Measurements from ENCODE around the gene CYP4F11. TPM values are rescaled to one million over a fixed set of nuclear protein-coding genes. Genes with fewer than 3 reads are reported as not detected.

CYP4F11 gene
- polyA plus RNA-seq, 1 donor from 2014 or later, result not detected

- Histone ChIP-seq H3F3A (ENCODE audit: insufficient read depth, low read length, poor library complexity, severe bottlenecking) (no peaks in the 10 kb centered on the region), H3K79me2 (replicated peaks; ENCODE audit: insufficient read depth, low read length) (no peaks in the 10 kb centered on the region), H3K4me2 (ENCODE audit: low read length) (no peak overlapping the region), H3K27ac (ENCODE audit: low read length) (no peak overlapping the region), H2AFZ (ENCODE audit: low read depth, low read length) (no peak overlapping the region), H3K36me3 (ENCODE audit: insufficient read depth, low read length) (no peaks in the 10 kb centered on the region), H3K9me3 (ENCODE audit: low read length) (peaks cover 2% of the 10 kb centered on the region), H3K9ac (ENCODE audit: low read length) (no peak overlapping the region), H3K4me3 (ENCODE audit: low read length) (no peak overlapping the region), H4K20me1 (ENCODE audit: insufficient read depth) (no peaks in the 10 kb centered on the region), H3K9me2 (ENCODE audit: insufficient read depth, low read length) (no peaks in the 10 kb centered on the region), H3K27me3 (ENCODE audit: insufficient read depth, low read depth, low read length) (no peaks in the 10 kb centered on the region)
- TF ChIP-seq RAD21 (conservative IDR thresholded peaks at IDR 0.05), result no peak
- TF ChIP-seq TAF1 (IDR thresholded peaks at IDR 0.05; ENCODE audit: low read depth), result no peak
- TF ChIP-seq REST (IDR thresholded peaks at IDR 0.05; ENCODE audit: borderline replicate concordance), result no peak
Observed at GRCh38 chr19:15945301-15945700, 11.0 kb upstream of the CYP4F11 start.

DNA sequence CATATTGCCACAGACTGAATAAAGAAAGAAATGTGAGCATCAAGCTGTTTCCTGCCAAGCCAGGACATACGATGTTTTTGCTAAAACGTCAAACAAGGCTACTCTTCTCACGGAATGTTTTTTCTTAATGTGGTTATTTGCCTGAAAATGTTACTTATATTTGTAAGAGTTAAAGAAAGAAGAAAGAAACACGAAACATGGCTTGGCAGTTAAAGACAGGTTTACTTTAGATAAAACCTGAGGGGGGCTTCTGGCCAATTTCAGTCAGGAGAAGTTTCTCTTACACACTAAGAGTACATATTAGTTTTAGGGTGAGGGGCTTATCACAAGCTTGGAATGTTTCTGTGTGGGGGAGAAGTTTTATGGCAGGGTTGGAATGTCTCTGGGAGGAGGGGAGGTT lies 10.1 kb upstream of the CYP4F11 start:
- no peak overlapping the region for H3K27ac ChIP-seq (ENCODE audit: low read length)
- H4K20me1 ChIP-seq (ENCODE audit: insufficient read depth), result no peaks in the 10 kb centered on the region
- no peaks in the 10 kb centered on the region for H3K79me2 ChIP-seq (replicated peaks; ENCODE audit: insufficient read depth, low read length)
- no peaks in the 10 kb centered on the region for H3F3A ChIP-seq (ENCODE audit: insufficient read depth, low read length, poor library complexity, severe bottlenecking)
- peaks cover 2% of the 10 kb centered on the region for H3K9me3 ChIP-seq (ENCODE audit: low read length)
- no peak overlapping the region for H3K9ac ChIP-seq (ENCODE audit: low read length)
- H3K27me3 ChIP-seq (ENCODE audit: insufficient read depth, low read depth, low read length), result no peaks in the 10 kb centered on the region
- TF ChIP-seq MXI1 (conservative IDR thresholded peaks at IDR 0.05; ENCODE audit: poor library complexity, severe bottlenecking), result no peak
- TF ChIP-seq RAD21 (conservative IDR thresholded peaks at IDR 0.05), result no peak
- no peak for TF ChIP-seq EP300 (conservative IDR thresholded peaks at IDR 0.05; ENCODE audit: poor library complexity, severe bottlenecking)
- TF ChIP-seq TAF1 (IDR thresholded peaks at IDR 0.05; ENCODE audit: low read depth), result no peak
- no peak for TF ChIP-seq POLR2AphosphoS5 (IDR thresholded peaks at IDR 0.05)
- TF ChIP-seq, protein P1, sequence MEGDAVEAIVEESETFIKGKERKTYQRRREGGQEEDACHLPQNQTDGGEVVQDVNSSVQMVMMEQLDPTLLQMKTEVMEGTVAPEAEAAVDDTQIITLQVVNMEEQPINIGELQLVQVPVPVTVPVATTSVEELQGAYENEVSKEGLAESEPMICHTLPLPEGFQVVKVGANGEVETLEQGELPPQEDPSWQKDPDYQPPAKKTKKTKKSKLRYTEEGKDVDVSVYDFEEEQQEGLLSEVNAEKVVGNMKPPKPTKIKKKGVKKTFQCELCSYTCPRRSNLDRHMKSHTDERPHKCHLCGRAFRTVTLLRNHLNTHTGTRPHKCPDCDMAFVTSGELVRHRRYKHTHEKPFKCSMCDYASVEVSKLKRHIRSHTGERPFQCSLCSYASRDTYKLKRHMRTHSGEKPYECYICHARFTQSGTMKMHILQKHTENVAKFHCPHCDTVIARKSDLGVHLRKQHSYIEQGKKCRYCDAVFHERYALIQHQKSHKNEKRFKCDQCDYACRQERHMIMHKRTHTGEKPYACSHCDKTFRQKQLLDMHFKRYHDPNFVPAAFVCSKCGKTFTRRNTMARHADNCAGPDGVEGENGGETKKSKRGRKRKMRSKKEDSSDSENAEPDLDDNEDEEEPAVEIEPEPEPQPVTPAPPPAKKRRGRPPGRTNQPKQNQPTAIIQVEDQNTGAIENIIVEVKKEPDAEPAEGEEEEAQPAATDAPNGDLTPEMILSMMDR (IDR thresholded peaks at IDR 0.05; ENCODE audit: poor library complexity, severe bottlenecking), result no peak
- TF ChIP-seq REST (IDR thresholded peaks at IDR 0.05; ENCODE audit: borderline replicate concordance), result no peak
- no peak for TF ChIP-seq EZH2 (IDR thresholded peaks at IDR 0.05; ENCODE audit: borderline replicate concordance, insufficient read depth, low read length, poor library complexity, severe bottlenecking)
- no peak for TF ChIP-seq SMC3 (conservative IDR thresholded peaks at IDR 0.05; ENCODE audit: poor library complexity)
- no peak overlapping the region for H2AFZ ChIP-seq (ENCODE audit: low read depth, low read length)
- no peaks in the 10 kb centered on the region for H3K36me3 ChIP-seq (ENCODE audit: insufficient read depth, low read length)
- no peak overlapping the region for H3K4me3 ChIP-seq (ENCODE audit: low read length)
- no peaks in the 10 kb centered on the region for H3K9me2 ChIP-seq (ENCODE audit: insufficient read depth, low read length)
- H3K4me2 ChIP-seq (ENCODE audit: low read length), result no peak overlapping the region

Data from neural cell (in vitro differentiated cells).